ENCODE results near the gene GZMM.
A peak's percentile ranks its signal among the peaks of the same experiment; 100 is the strongest.

GZMM gene

DNA sequence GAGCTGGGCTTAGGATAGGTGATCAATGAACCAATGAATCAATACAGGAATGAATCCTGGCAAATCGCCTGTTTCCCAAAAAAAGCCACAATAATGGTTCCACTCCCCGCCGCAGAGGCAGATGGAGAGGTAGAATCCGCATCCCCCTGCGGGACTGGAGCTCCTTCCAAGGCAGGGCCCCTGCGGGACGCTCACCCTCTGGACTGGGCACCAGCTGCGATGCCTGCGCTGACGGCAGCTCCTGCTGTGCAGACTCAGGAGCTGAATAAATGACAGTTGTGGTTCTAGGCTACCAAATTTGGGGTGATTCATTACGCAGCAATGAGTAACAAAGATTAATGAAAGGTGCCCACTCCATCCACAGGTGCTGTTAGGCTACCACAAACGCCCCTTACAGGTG lies 21.1 kb upstream of the GZMM start:
- TF ChIP-seq, protein P1, sequence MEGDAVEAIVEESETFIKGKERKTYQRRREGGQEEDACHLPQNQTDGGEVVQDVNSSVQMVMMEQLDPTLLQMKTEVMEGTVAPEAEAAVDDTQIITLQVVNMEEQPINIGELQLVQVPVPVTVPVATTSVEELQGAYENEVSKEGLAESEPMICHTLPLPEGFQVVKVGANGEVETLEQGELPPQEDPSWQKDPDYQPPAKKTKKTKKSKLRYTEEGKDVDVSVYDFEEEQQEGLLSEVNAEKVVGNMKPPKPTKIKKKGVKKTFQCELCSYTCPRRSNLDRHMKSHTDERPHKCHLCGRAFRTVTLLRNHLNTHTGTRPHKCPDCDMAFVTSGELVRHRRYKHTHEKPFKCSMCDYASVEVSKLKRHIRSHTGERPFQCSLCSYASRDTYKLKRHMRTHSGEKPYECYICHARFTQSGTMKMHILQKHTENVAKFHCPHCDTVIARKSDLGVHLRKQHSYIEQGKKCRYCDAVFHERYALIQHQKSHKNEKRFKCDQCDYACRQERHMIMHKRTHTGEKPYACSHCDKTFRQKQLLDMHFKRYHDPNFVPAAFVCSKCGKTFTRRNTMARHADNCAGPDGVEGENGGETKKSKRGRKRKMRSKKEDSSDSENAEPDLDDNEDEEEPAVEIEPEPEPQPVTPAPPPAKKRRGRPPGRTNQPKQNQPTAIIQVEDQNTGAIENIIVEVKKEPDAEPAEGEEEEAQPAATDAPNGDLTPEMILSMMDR (IDR thresholded peaks at IDR 0.05; ENCODE audit: low read depth, low read length) = no peak
- no peak overlapping the region for H3K4me3 ChIP-seq (replicated peaks in 1 of 2; ENCODE audit: low read depth in 2 of 2, low read length in 2 of 2)
- no peak for DNase-seq (ENCODE audit: low read depth in 2 of 2)

GRCh38 chr19:524062-524674 lies 19.7 kb upstream of the GZMM start:
- peak; percentile 18 to 58 for DNase-seq (ENCODE audit: low read depth in 2 of 2)
- TF ChIP-seq, protein P1 (IDR thresholded peaks at IDR 0.05; ENCODE audit: low read depth, low read length) = no peak
- H3K4me3 ChIP-seq (replicated peaks in 1 of 2; ENCODE audit: low read depth in 2 of 2, low read length in 2 of 2) = peak overlapping the region in 1 of 2 donors; percentile 10

DNA sequence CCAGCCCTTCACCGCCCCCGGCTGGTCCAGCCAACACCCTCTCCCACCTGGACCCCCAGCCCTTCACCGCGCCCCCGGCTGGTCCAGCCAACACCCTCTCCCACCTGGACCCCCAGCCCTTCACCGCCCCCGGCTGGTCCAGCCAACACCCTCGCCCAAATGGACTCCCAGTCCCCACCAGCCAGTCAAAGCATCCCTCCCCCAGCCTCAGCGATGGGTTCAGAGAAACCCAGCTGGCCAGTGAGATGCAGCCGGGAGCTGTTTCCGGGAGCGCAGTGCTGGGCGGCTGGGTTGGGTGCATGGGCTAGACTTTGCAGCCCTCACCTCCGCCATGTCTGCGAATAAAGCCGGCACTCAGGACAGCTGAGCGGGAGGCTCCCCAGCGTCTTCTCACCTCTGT lies 18.8 kb upstream of the GZMM start:
- no peak for DNase-seq (ENCODE audit: low read depth in 2 of 2)
- H3K4me3 ChIP-seq (replicated peaks in 1 of 2; ENCODE audit: low read depth in 2 of 2, low read length in 2 of 2) = no peak overlapping the region
- TF ChIP-seq, protein P1 (IDR thresholded peaks at IDR 0.05; ENCODE audit: low read depth, low read length) = no peak

GRCh38 chr19:525857-526419 lies 17.9 kb upstream of the GZMM start:
- no peak for DNase-seq (ENCODE audit: low read depth in 2 of 2)
- H3K4me3 ChIP-seq (replicated peaks in 1 of 2; ENCODE audit: low read depth in 2 of 2, low read length in 2 of 2) = no peak overlapping the region
- TF ChIP-seq, protein P1 (IDR thresholded peaks at IDR 0.05; ENCODE audit: low read depth, low read length) = no peak

- peak overlapping the region; percentile 69 to 79 for H3K4me3 ChIP-seq (replicated peaks in 1 of 2; ENCODE audit: low read depth in 2 of 2, low read length in 2 of 2)
- TF ChIP-seq, protein P1 (IDR thresholded peaks at IDR 0.05; ENCODE audit: low read depth, low read length) = no peak
- DNase-seq (ENCODE audit: low read depth in 2 of 2) = no peak
Measured at GRCh38 chr19:530134-531008, 13.5 kb upstream of the GZMM start.

DNA sequence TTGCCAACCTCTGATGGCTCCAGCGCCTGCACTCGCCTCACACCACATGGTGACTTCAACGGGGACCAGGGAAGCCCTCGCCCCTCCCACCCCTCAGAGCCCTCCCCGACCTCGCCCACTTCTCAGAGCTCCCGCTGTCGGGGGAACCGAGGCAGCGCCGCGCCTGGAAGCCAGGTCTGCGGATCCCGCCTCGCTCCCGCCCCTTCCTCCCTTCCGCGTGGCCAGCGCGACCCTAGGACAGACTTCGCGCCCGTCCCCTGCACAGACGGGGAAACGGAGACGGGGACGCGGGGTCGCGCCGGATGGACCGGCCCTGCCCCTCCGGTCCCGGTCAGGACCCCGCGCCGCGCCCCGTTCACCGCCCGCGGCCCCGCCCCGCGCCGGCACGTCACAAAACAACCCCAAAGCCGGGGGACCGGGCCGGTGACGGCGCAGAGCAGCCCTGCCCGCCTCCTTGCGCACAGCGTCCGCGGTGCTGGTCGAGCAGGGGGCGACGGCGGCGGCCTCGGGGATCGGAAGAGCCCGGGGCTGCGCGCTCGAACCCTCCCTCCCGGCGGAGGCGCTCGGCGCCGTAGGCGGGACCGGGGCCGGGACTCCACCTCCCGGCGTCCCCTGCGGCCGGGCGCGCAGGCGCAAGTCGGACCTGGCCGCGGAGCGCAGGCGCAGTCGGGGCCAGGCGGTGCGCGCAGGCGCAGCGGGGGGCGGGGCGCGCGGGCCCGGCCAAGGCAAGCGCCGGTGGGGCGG lies 12.7 kb upstream of the GZMM start:
- H3K4me3 ChIP-seq (replicated peaks in 1 of 2; ENCODE audit: low read depth in 2 of 2, low read length in 2 of 2) = peak overlapping the region; percentile 69 to 88
- DNase-seq (ENCODE audit: low read depth in 2 of 2) = peak; percentile 72 to 87
- TF ChIP-seq, protein P1 (IDR thresholded peaks at IDR 0.05; ENCODE audit: low read depth, low read length) = no peak

Data from cardiac fibroblast (primary cell).